GM11168 (cell line): Measurements from ENCODE around the gene RPS2.
"Not testable (repeated sequence)": the region's sequence is repeated elsewhere in the genome, so short reads cannot be mapped to it uniquely, and the experiment has no call there.

Experiments used
- in situ Hi-C: fragments of 300-500 bp; cut with MboI; formaldehyde crosslinking; loops from one replicate; pipeline ENCODE4 v1.12.0; 2022; ENCODE audit warnings: low sequenced_read_pairs; ENCODE audit not compliant: unreplicated experiment

Gene RPS2

DNA sequence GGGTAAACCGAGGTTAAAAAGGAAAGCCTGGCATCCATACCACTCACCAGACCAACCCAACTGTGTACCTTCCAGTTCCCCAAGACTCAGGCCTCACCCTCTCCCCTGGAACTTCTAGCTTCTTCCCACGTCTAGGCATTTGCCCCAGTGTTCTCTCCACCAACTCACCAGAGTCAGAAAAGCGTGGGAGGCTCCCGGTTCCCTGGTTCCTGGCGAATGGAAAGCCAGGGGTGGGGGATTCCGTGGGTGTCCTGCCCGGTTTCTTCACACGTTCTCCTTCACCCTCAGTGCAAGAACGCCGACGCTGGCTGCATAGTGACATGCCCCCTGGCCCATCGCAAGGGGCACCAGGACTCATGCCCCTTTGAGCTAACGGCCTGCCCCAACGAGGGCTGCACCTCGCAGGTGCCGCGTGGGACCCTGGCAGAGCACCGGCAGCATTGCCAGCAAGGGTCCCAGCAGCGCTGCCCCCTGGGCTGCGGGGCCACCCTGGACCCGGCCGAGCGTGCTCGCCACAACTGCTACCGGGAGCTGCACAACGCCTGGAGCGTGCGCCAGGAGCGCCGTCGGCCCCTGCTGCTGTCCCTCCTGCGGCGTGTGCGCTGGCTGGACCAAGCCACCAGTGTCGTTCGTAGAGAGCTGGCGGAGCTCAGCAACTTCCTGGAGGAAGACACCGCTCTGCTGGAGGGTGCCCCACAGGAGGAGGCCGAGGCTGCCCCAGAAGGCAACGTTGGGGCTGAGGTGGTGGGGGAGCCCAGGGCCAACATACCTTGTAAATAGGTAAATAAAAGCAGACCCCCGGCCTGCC, 3.7 kb upstream of the RPS2 start:
- in situ Hi-C loops, result no loop called here

DNA sequence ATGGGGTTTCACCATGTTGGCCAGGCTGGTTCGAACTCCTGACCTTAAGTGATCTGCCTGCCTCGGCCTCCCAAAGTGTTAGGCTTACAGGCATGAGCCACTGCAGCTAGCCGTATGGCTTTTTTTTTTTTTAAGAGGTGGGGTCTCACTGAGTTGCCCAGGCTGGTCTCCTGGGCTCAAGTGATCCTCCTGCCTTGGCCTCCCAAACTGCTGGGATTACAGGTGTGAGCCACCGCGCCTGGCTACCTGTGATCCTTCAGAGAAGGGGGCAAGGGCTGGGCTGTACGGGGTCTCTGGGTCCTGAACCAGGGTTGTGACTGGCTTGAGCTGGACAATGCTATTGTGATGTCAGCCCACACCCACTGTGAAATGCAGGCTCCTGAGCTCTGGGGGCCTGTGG, 1.8 kb upstream of the RPS2 start, which contains the start of gene RNF151:
Gene RNF151, plus strand, starts transcription at position 397 of the 400 bp plus-strand sequence. CDS start 26 bp downstream, outside the sequence.
- in situ Hi-C loops, result no loop called here

DNA sequence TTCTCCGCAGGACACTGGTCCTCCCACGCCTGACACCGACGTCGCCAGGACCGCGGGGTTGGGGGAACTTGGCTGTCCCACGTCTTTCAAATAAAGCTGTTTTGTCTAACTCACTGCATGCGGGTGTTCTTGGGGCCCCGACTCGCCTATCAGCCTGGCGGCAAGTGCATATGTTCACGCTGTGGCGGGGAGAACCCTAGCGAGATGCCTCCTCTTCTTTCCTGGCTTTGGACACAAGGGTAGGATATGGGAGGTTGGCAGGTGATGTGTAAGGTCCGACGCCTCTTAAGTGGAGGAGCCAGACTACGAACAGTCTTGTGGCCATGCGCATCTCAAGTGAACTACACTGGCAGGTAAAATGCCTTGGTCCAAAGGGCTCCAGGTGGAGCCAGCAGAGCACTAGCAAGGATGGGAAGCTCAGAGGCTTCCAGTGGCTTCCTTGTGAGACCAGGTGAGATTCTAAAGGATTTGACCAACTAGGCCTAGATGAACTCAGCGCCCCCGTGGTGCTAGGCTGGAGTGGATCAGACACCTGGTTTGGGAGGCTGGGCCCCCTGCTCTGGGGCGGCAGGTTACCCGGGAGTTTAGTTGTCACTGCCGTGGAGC, 873 bp upstream of the RPS2 start:
- in situ Hi-C loops, result no loop called here

DNA sequence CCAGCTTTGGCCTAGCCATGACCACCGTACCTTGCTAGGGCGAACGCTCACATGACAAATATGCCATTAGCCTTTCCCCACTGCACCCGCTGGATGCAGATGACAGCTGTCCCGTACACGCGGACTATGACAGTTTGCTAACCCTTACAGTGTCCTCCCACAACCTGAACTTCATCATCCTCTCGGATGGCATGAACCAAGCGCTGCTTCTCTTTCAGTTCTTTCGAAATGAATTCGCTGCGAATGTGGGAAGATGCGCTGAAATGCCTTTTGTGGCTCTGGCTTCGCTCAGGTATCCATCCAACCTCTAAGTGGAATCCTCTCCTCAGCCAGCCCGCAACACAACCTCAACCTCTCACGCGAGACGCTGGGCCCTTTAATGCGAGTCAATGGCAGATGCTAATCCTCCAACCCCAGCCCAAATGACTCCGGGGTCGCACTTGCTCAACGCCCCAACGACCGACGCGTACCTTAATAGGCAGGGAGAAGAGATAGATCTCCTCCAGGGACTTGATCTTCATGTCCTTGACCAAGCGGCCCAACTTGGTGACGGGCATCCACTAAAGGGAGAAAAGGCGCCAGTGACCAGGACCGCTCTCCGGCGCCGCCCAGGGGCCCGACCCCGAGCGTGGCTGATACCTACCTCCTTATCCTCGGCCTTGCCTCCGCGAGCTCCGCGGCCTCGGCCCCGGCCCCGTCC, 670 bp downstream of the RPS2 start:
- in situ Hi-C loops, result no loop called here

DNA sequence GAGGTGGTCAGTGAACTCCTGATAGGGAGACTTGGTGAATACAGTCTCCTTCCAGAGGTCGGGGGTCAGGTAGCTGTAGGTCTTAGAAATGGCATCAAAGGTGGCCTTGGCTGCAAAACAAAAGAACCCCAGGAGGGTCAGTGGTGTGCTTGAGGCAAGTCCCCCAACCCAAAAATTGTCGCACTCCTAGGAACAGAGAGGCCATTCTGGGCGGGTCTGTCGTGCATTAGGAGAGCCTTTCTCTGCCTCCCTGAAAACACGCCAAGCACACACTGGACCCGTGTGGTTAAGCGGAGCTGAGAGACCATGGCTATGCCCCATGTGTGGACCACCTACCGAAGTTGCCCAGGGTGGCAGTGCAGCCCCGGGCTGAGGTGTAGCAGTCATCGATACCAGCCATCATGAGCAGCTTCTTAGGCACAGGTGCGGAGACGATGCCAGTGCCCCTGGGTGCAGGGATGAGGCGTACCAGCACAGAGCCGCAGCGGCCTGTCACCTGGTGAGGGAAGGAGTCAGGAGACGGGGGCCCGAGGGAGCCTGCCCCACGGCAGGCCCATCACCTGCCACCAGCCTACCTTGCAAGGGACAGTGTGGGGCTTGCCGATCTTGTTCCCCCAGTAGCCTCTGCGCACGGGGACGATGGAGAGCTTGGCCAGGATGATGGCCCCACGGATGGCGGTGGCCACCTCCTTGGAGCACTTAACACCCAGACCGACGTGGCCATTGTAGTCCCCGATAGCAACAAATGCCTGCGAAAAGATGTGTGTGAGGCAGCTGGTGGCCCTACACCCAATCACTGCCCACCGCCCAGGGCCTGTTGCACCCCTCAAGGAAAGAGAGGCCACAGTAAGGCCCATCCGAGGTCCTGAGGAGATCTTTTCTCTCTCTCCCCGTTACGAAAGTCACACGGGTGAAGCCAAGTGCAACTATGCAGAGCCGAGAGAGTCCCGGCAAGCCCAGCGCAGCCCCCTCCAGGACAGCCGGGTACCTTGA, 2.2 kb downstream of the RPS2 start:
- in situ Hi-C loops, result not testable (repeated sequence)

DNA sequence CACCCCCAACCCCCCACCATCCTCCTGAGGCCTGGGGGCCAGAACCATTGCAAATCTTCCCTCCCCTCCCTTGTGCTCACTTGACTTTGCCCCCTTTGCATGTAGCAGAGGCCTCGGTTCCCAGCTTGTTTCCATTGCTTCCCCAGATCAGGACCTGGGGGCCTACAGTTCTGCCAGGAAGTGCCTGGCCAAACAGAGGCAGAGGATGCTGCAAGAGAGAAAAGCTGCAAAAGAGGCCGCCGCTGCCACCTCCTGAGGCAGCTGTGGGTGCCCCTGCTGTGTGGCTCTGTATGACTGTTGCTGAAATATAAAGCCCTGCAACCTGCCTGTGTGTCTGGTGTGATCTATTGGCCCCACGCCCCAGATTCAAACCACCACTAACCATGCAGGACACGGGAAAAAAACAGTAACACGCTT, 3.0 kb downstream of the RPS2 start:
- in situ Hi-C loops, result no loop called here

DNA sequence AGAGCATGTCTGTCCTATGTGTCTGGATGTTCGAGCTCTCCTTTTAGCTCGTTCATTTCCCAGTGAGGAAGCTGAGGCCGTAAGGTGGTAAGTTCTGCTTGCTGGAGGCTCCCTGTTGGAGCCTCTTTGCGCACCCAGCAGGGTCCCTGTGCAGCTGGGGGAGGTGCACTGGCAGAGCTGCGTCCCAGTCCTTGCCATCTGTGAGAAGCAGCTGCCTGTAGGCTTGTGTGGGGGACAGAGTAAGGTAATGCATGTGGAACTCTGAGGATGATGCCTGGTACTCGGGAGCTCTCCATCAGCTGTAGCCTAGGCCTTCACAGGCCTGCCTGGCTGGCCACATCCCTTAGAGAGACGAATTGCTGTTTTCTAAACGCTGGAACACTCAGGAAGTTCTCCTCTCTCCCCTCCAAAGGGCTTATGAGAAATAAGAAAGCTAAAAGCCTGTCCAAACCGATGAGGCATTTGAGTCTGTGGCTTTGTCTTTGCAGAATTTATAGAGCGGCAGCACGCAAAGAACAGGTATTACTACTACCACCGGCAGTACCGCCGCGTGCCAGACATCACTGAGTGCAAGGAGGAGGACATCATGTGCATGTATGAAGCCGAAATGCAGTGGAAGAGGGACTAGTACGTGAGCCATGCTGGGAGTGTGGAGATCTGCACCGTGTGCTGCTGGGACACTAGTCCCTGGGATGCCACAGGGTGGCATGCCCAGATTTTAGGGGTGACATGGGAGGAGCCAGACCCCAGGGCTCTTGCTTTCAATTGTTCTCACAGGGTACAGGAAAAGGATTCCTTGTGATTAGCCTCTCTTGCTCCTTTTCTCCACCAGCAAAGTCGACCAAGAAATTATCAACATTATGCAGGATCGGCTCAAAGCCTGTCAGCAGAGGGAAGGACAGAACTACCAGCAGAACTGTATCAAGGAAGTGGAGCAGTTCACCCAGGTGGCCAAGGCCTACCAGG, 3.7 kb downstream of the RPS2 start:
- in situ Hi-C loops, result no loop called here

DNA sequence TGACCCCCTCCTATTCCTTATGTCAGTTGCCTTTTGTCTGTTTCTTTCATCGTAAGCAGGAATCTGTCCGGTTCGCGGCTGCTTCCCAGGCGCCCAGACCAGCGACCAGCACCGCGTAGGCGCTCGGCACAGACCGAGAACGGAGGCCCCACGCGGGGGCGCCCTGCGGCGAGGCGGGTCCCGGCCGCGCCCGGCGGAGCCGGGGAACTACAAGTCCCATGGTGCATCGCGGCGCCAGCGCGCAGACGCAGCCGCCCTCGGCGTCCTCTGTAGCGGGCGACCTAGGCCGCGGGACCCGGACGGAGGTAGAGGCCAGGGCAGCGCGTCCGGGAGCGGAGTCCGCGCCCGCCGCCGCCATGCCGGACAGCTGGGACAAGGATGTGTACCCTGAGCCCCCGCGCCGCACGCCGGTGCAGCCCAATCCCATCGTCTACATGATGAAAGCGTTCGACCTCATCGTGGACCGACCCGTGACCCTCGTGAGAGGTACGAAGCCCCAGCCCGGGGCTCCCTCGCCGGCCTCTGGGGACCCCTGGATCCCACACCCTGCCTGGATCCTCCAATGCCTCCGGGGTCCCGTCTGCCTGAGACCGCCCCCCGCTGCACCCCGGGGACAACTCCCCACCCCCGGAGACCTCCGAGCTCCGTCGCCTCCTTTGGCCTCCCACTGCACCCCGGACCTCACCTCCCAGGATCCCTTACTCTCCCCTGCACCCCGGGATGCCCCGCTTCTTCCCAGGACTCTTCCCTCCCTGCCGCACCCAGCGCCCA, 5.2 kb downstream of the RPS2 start, which contains the start of gene NDUFB10:
Gene NDUFB10, plus strand, starts transcription at position 270 of the 771 bp plus-strand sequence. Its CDS starts 87 bp downstream, at position 357.
- in situ Hi-C loops, result loop anchor here (10.0 kb wide), 1 partner anchor 1615 kb away; no protein-coding TSS in a partner anchor

DNA sequence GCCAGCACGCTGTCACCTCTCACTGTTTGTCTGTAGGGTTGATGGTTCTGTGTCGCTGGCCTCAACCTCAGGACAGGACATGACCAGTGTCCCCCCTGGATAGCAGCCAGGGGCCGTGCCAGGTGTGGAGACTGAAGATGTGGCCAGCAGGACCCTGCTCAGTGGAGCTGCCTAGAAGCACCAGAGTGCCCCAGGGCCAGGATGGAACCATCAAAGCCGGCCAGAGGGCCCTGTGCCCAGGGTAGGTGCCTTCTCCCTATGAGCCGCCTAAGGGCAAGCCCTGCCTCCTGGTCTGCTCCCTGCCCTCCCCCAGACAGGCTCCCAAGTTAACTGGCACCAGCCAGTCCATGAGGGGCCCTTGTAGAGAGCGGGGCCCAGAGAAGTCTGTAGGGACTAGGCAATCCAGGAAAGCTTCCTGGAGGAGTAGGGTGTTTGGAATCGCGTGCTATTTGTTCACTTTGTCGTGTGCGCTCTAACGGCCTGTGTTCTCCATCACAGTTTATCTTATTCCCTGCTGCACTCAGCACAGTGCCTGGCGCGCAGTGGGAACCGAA, 5.8 kb downstream of the RPS2 start:
- in situ Hi-C loops, result loop anchor here (10.0 kb wide), 1 partner anchor 1614 kb away; no protein-coding TSS in a partner anchor

DNA sequence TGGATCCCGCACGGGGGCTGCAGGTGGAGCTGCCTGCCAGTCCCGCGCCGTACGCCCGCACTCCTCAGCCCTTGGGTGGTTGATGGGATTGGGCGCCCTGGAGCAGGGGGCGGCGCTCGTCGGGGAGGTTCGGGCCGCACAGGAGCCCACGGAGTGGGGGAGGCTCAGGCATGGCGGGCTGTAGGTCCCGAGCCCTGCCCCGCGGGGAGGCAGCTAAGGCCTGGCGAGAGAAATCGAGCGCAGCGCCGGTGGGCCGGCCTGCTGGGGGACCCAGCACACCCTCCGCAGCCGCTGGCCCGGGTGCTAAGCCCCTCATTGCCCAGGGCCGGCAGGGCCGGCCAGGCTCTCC, 6.5 kb downstream of the RPS2 start:
- in situ Hi-C loops, result loop anchor here (10.0 kb wide), 1 partner anchor 1613 kb away; no protein-coding TSS in a partner anchor

DNA sequence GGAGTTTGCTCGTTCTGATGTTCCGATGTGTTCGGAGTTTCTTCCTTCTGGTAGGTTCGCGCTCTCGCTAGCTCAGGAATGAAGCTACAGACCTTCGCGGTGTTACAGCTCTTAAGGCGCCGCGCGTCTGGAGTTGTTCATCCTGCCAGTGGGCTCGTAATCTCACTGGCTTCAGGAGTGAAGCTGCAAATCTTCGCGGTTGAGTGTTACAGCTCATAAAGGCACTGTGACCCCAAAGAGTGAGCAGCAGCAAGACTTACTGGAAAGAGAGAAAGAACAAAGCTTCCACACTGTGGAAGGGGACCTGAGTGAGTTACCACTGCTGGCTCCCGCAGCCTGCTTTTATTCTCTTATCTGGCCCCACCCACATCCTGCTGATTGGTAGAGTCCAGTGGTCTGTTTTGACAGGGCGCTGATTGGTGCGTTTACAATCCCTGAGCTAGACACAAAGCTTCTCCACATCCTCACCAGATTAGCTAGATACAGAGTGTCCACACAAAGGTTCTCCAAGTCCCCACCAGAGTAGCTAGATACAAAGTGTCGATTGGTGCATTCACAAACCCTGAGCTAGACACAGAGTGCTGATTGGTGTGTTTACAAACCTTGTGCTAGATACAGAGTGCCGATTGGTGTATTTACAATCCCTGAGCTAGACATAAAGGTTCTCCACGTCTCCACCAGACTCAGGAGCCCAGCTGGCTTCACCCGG, 7.0 kb downstream of the RPS2 start:
- in situ Hi-C loops, result loop anchor here (10.0 kb wide), 1 partner anchor 1613 kb away; no protein-coding TSS in a partner anchor

DNA sequence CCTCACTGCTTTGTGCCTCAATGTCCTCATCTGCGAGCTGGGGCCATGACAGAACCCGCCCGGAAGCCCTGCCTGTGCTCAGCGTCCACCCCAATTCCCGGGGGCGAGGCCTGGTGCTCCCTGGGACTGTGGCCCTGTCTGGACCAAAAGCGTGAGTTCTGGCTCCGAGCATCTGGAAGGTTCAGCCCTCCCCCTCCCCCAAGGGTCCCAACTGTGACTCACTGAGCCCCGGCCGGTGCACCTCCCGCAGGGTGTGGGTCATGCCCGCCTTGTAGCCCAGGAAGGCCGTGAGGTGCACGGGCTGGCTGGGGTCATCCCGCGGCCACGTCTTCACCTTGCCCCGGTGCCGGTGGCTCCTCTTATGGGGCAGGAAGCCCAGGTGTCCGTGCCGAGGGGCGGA, 10.9 kb downstream of the RPS2 start:
- in situ Hi-C loops, result loop anchor here (10.0 kb wide), 1 partner anchor 1609 kb away; no protein-coding TSS in a partner anchor

DNA sequence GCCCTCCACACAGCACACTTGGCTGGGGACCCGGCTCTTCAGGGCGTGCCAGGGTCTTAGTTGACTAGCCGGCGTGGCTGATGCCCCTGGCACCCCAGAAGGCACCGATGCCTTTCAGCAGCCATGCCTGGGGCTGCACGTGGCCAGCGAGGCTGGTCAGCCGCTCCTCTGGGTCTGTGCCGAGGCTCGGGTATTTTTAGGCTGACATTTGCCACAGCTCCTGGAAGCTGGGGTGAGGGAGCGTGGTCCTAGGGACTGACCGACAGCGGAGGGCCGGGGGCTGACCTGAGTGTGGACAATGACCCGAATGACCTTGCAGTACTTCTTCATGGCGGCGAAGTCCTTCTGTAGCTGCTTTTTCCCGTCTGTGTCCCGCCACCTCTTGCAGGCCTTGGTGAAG, 14.1 kb downstream of the RPS2 start:
- in situ Hi-C loops, result loop anchor here (10.0 kb wide), 1 partner anchor 1606 kb away; no protein-coding TSS in a partner anchor

DNA sequence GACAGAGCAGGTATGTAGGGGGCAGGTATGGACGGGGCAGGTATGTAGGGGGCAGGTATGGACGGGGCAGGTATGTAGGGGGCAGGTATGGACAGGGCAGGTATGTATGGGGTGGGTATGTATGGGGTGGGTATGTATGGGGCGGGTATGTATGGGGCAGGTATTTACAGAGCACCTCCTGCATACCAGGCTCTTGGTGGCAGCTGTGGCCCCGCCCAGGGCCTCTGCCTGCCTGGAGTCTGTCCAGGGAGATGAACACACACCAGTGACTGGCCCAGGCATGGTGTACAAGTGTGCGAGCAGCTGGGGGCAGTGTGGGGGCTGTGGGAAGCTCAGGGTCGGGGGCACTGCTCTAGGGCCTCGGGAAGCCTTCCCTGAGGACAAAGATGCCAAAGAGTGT, 14.6 kb downstream of the RPS2 start:
- in situ Hi-C loops, result loop anchor here (10.0 kb wide), 1 partner anchor 1605 kb away; no protein-coding TSS in a partner anchor

DNA sequence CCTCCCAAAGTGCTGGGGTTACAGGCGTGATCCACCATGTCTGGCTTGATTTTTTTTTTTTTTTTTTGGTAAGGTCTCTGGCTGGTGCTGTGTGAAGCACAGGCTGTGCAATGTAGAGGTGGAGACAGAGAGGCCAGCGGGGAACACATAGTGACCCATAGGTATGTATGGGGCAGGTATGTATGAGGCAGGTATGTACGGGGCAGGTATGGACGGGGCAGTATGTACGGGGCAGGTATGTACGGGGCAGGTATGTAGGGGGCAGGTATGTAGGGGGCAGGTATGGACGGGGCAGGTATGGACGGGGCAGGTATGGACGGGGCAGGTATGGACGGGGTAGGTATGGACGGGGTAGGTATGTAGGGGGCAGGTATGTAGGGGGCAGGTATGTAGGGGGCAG, 15.1 kb downstream of the RPS2 start:
- in situ Hi-C loops, result no loop called here

DNA sequence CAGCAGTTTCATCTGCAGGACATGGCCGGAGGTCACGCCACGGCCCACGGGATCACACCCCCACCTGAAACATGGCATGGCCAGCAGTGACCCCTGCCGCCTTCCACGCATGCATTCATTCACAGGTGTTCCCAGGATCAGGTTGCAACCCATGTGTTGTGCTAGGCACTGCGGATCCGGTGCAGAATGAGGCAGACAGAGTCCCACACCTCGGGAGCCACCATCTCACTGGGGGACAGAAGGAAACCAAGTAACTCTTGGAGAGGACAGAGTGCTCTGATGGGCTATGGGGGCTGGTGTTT, 17.3 kb downstream of the RPS2 start:
- in situ Hi-C loops, result no loop called here
